ENCODE data around the gene CEPT1.

The CEPT1 gene

GRCh38 chr1:111110197-111110899, 29.7 kb upstream of the CEPT1 start:
- peak; percentile 19 for DNase-seq (ENCODE audit: low read depth)
- TF ChIP-seq CTCF (conservative IDR thresholded peaks at IDR 0.05; ENCODE audit: control insufficient read depth, insufficient read depth, low read depth, low read length), result no peak

GRCh38 chr1:111116496-111116895, 23.5 kb upstream of the CEPT1 start:
- no peak for TF ChIP-seq CTCF (conservative IDR thresholded peaks at IDR 0.05; ENCODE audit: control insufficient read depth, insufficient read depth, low read depth, low read length)
- no peak for DNase-seq (ENCODE audit: low read depth)
- H3K4me3 ChIP-seq (ENCODE audit: control insufficient read depth, low read depth, low read length), result no peak overlapping the region

More at GRCh38 chr1:111110197-111110899, 29.7 kb upstream of the CEPT1 start:
- H3K4me3 ChIP-seq (ENCODE audit: control insufficient read depth, low read depth, low read length), result no peak overlapping the region

GRCh38 chr1:111126354-111126753, 13.7 kb upstream of the CEPT1 start:
- no peak for DNase-seq (ENCODE audit: low read depth)
- no peak for TF ChIP-seq CTCF (conservative IDR thresholded peaks at IDR 0.05; ENCODE audit: control insufficient read depth, insufficient read depth, low read depth, low read length)
- H3K4me3 ChIP-seq (ENCODE audit: control insufficient read depth, low read depth, low read length), result no peak overlapping the region

DNA sequence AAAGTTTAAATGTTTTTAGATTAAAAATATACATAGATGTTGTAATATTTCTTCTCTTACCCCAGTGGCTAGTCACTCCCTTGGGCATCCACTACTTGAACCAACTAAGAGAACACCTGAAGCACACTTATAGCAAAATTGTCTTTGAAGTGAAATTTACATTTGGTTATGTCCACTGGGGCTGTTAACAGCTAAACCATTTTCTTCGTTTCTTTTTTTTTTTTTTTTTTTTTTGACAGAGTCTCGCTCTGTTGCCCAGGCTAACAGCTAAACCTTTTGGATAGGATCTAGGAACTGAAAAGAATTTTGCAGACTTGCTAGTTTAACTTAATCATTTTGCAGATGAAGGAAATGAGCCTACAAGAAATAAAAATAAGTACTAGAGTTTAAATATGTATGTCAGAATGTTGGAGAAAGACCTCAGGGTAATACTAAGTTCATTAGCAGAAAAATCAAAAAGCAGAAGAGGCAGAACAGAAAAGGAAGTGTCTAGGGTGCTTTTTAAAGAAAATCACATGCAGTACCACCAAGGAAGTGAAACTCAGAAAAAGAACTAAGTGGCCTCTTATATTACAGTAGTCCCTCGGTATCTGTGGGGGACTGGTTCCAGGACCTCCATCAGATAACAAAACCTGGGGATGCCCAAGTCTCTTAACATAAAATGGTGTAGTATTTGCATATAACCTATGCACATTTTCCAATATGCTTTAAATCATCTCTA, 11.9 kb upstream of the CEPT1 start:
- DNase-seq (ENCODE audit: low read depth), result no peak

GRCh38 chr1:111129376-111129775, 10.6 kb upstream of the CEPT1 start:
- no peak overlapping the region for H3K4me3 ChIP-seq (ENCODE audit: control insufficient read depth, low read depth, low read length)
- no peak for DNase-seq (ENCODE audit: low read depth)
- no peak for TF ChIP-seq CTCF (conservative IDR thresholded peaks at IDR 0.05; ENCODE audit: control insufficient read depth, insufficient read depth, low read depth, low read length)

More for the DNA sequence above, 11.9 kb upstream of the CEPT1 start:
- TF ChIP-seq CTCF (conservative IDR thresholded peaks at IDR 0.05; ENCODE audit: control insufficient read depth, insufficient read depth, low read depth, low read length), result no peak
- H3K4me3 ChIP-seq (ENCODE audit: control insufficient read depth, low read depth, low read length), result no peak overlapping the region

DNA sequence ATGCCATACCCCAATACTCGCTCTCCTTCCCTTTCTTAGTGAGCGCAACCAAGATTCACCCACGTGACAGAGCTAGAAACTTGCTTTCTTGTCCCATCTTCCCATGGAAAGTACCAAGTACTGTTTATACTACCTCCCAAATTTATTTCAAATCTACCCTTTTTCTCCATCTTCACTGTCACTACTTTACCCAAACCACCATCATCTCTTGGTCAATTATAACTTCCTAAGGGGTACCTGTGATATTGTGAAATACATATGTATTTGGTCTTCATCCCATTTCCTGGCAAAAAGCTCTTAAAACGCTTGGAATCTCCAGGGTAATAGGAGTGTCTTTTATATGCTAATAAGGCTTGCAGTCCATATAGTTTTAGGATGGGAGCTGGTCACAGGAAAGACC, 8.3 kb upstream of the CEPT1 start:
- no peak overlapping the region for H3K4me3 ChIP-seq (ENCODE audit: control insufficient read depth, low read depth, low read length)
- TF ChIP-seq CTCF (conservative IDR thresholded peaks at IDR 0.05; ENCODE audit: control insufficient read depth, insufficient read depth, low read depth, low read length), result no peak
- DNase-seq (ENCODE audit: low read depth), result no peak

All from fibroblast of mammary gland (primary cell).